GM10847 (cell line): ENCODE measurements around the gene PID1.

Source experiments
- POLR2A ChIP-seq: IDR thresholded peaks from 2 replicates; pipeline ENCODE4 v1.6.1; 2011; ENCODE audit not compliant: insufficient read length; ENCODE audit errors: extremely low read depth

The PID1 gene

GRCh38 chr2:229009816-229010215, 261.3 kb downstream of the PID1 start:
- TF ChIP-seq POLR2A = no peak

- no peak for TF ChIP-seq POLR2A
These were observed 267.8 kb downstream of the PID1 start for GRCh38 chr2:229003256-229003655.

GRCh38 chr2:229001196-229001595, 269.9 kb downstream of the PID1 start:
- TF ChIP-seq POLR2A = no peak

GRCh38 chr2:228999326-228999725, 271.8 kb downstream of the PID1 start:
- TF ChIP-seq POLR2A = no peak

- TF ChIP-seq POLR2A = no peak
These were observed 282.3 kb downstream of the PID1 start for GRCh38 chr2:228988786-228989185.

GRCh38 chr2:228987441-228988155, 283.5 kb downstream of the PID1 start:
- TF ChIP-seq POLR2A = no peak

GRCh38 chr2:228986961-228987360, 284.1 kb downstream of the PID1 start:
- TF ChIP-seq POLR2A = no peak

- no peak for TF ChIP-seq POLR2A
These were observed 287.4 kb downstream of the PID1 start for GRCh38 chr2:228983700-228984099.

- no peak for TF ChIP-seq POLR2A
These were observed 296.9 kb downstream of the PID1 start for GRCh38 chr2:228974169-228974568.
